ENCODE data around the gene RAB8A.

Gene RAB8A

DNA sequence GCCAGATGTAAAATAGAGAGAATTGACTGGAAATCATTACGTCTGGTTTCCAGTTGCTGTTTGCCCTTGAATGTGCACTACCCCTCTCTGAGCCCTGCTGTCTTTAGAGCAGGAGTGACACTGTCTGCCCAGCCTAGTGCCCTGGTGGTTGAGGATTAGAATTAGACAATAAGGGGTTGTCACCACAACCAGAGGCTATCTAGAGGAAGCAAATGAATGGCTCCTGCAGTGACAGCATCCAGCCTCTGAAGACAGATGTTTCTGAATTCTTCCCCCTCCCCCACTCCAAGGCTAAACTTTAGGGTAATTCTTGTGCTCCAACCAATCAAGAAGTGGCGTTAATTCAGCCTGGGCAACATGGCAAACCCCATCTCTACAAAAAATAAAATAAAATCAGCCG lies 2.0 kb downstream of the RAB8A start:
- no peak for DNase-seq

DNA sequence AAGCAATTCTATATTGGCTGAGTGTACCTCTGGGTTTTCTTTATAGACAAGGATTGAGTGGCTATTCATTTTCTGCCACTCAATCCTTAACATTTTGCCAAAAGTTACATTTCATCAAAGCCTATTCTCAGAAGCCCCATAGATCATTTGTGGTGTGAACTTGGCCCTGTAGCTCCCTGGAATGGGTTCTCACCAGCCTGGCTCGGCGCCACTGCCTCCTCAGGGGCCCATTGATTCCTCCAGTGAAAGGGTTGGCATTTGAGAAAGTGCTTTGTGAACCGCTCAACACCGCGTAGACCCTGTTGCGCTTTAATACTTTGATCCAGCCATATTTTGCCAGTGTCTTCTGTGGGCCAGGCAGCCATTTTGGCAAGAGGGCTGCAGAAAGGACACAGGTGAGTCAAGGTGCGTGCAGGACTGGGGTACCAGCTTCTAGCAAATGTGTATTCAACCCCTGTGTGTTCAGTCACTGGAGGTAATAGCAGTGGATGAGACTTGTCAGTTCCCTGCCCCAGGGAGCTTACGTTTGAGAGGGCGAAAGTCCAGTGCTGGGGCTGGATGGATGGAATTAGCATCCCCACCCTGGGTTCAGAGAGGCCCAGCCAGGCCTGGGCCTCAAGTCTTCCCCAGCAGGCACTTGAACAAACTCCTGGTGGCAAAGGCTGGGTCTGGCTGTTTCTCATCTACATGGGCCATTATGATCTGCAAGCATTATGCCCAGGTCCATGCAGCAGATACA lies 3.8 kb downstream of the RAB8A start:
- DNase-seq: no peak

DNA sequence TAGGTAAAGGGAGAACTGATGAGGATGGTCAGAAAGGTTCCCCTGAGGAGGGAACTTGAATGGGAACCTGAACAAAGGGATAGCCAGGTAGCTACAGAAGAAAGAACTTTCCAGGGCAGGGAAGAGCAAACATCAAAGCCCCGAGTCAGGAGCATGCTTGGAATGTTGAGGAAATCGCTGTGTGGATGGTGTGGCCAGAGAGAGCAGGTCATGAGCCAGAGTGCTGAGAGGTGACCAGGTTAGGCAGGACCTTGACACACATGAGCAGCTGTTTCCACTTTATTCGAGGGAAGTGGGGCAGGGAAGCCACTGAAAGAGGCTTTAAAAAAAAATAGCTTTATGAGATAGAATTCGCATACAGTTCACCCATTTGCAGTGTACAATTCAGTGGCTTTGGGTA lies 4.4 kb downstream of the RAB8A start:
- no peak for DNase-seq

DNA sequence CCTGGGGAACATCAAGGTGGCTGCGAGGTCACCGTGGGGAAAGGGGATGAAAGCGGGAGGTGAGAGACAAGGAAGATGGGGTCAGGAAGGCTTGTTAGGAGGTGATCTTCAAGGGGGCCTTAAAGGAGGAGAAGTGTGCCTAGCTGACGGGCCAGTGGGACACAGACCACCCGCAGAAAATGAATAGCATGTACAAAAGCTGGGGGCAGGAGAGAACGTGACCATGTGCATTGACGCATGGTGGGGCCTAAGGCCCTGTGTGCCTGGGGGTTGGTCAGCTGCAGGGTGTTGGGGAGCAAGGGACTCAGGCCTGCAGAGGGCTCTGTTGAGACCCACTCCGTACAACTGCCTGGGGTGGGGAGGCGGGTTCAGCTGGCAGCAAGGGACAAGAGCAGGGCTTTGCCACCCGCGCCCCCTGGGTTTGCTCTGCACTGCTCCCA lies 5.9 kb downstream of the RAB8A start:
- no peak for DNase-seq

DNA sequence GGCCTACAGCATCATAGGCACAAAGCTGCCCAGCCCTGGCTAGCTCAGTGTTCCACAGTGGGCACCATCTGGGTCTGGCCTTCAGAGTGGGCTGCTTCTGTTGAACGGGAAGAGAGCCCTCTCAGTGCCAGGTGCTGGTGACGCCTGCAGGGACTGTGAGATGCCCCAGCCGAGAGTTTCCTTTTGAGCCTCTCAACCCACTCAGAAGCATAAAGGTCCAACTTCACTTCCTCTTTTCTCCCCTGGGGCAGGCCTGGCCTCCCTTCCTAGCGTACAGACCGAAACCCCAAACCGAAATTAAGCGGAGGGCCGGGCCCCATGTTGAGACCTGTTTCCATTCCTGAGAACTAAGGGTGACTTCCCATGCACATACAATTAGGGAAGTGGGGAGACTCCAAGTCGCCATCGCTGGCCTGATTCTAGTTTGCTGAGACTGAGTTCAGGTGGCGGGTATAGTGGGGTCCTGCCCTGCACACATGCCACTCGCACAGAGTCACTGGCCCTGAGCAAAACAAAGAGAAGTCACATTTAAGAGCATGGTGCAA lies 6.9 kb downstream of the RAB8A start:
- peak; percentile 80 for DNase-seq

DNA sequence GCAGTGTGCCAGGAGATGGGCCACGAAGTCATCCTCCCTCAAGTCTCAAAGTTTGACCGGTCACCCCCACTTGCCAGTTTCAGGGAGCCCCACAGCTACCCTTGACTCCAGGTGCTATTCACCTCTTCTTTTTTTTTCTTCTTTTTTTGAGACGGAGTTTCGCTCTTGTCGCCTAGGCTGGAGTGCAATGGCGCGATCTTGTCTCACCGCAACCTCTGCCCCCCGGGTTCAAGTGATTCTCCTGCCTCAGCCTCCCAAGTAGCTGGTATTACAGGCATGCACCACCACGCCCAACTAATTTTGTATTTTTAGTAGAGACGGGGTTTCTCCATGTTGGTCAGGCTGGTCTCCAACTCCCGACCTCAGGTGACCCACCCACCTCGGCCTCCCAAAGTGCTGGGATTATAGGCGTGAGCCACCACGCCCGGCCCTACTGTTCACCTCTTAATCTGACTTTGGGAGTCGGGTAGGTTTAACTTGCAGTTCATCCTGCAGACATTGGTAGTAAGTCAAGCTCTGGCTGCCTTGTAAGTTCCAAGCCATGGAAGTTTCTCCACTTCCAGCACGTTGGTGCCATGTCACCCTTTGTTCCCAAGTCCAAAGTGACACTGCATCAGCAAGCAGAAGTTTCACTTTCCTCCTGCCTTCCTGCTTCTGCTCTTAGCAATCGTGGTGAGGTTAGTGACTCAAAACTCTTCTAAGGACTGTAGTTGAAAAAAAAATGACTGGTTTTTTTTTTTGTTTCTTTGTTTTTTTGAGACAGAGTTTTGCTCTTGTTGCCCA lies 7.6 kb downstream of the RAB8A start:
- DNase-seq: peak; percentile 47

DNA sequence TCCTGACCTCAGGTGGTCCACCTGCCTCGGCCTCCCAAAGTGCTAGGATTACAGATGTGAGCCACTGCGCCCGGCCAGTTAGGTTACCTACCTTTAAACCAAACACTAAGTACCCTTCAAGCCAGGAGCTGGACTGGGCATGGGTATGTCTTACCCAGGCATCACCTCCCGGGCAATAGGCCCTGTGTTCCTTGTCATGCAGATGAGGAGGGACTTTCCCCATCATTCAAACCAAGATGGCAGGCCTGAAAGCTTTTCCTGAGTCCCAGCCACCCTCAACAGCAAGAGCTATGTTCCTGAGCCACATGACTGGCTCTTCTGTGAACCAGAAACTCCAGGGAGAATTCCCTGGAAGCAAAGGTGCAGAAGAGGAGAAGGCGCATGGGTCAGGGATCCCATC lies 9.5 kb downstream of the RAB8A start:
- no peak for DNase-seq

DNA sequence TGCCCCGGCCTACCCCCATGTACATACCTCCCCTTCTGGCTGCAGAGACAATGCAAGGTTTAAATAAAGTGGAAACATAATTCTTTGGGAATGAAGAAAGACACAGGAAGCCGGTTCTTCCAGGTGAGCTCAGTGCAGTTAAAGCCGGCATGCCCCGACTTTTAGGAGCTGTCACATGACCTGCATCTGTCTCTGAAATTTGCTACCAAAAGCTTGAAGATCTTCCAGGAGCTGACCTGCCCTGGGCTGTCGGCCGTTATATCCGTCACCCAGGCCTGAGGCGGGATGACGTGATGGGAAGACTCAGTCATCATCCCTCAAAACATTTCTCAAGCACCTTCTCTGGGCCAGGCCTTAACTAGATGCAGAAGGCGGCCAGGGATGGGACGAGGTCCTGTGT lies 10.3 kb downstream of the RAB8A start:
- no peak for DNase-seq

DNA sequence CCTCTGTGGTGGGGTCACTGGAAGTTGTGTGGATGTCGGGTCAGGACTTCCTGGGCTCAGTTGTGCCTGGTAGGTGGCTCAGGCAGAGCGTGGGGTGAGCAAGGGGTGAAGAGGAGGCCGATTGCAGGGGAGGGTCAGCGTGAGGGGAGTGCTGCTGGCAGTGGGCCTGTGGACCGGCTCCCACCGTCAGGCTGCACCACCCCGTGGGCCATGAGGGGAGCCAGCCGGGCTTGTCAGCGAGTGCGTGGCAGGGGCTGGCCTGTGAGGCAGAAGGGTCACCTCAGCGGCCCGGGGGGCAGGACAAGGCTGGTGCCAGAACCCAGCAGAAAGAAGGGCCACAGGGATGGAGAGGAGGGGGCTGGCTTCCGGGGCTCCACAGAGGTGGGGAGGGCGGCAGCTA lies 13.3 kb downstream of the RAB8A start:
- DNase-seq: no peak

DNA sequence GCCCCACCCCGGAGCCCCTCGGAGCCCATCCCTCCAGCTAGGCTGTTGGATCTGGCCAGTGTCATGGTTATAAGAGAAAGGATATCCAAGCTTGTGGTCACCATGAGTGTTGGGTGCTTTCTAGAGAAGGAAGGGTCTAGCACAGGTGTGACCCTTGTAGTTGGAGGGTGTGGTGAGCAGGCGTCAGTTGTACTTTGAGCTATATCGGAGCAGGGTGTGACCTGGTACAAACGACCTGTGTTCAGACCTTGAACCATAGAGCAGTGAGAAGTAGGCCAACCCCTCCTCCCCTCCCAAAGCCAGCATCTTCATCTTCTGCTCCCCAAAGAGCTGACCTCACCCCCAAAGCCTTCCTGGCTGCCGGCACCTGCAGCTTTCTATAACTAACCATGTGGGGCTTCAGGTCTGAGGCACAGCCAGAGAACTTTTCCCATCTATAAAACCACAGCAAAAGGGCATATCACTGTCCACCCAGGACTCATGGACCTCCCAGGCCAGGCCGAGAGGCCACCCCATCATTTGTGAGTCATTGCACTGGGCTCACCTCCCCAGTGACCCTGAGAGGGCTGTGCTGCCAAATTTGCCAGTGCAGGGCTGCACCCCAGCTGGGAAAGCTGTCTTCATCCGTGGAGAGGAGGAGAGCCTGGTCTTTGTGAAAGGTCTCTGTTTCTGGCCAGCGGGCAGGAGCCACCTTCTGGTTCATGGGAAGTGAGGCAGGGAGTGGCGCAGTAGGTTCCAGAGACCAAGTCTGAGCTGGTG lies 14.2 kb downstream of the RAB8A start:
- DNase-seq: no peak

DNA sequence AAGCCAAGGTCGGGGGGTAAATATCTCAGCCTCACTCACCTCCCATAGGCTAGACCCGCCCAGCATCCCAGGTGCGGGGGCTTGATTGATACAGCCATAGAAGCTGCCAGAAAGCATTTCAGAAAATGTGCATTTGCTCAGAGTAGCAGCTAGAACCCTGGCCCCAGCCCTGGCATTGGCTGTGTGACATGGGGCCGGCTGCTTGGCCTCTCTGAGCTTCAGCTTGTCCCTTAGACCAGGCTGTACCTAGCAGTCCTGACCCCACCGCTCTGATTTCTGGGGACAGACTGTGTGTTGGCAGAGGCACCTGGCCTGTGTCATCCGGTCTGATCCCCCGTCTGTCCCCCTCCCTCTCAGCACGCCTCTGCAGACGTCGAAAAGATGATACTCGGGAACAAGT lies 15.4 kb downstream of the RAB8A start:
- no peak for DNase-seq

DNA sequence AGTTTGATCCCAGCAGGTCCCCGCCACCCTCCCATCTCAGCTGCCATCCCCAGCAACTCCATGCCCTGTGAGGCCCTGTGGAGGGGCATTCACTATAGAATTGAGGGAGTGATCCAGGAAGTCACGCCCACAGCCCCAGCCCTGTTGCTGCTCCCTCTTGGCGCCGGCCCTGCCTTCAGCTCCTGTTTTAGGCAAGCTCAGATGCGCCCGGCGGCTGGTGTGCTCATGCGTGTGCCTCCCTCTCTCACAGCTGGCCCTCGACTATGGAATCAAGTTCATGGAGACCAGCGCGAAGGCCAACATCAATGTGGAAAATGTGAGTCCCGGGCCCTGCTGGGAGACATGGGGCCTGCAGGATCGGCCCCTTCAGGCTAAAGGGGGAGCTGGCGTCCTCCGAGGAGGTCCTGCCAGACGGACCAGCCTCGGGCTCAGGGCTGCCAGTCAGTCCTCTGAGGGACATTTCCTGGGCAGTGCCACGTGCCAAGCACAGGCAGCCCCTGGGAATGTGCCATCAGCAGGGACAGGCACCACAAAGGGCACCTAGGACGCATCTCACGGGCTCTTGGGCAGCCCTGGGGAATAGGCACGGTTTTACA lies 16.2 kb downstream of the RAB8A start:
- DNase-seq: no peak

DNA sequence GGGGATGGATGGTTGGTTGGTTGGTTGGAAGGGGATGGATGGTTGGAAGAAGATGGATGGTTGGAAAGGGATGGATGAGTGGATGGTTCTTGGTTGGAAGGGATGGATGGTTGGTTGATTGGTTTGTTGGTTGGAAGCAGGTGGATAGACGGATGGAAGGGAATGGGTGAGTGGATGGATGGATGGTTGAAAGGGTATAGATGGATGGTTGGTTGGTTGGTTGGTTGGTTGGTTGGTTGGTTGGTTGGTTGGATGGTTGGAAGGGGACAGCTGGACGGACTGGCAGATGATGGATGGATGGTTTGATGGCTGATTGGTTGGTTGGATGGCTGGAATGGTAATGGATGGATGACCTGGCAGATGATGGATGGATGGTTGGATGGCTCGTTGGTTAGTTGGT lies 20.0 kb downstream of the RAB8A start:
- DNase-seq: no peak

DNA sequence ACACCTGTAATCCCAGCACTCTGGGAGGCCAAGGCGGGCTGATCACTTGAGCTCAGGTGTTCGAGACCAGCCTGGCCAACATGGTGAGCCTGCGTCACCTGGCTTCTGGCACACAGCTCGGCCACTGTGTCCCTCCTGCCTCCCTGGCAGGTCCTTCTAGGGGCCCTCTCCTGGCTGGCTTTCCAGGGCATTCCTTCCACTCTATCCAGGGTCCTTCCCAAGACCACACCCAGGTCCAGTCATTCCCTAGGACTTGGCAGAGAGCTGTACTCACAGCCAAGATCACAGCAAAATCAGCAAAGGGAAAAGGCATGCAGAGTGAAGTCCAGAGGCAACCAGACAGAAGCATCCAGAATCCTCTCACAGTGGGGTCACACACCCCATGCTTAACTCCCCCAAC lies 22.1 kb downstream of the RAB8A start:
- DNase-seq: no peak

DNA sequence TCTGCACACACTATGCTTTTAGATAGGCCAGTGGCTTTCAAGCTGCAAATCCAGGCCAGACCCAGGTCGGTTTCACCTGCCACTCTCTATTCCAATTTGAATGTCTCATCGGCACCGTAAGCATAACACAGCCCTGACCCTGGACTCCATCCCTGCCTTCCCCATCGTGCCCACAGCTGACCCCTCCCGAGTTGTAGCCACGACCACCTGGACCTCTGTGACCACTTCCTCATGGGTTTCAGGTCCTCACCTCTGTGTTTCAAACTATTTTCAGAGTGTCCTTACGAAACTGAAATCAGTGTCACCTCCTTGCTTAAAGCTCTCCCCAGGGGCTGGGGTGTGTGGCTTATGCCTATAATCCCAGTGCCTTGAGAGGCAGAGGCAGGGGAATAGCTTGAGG lies 22.8 kb downstream of the RAB8A start:
- DNase-seq: no peak

DNA sequence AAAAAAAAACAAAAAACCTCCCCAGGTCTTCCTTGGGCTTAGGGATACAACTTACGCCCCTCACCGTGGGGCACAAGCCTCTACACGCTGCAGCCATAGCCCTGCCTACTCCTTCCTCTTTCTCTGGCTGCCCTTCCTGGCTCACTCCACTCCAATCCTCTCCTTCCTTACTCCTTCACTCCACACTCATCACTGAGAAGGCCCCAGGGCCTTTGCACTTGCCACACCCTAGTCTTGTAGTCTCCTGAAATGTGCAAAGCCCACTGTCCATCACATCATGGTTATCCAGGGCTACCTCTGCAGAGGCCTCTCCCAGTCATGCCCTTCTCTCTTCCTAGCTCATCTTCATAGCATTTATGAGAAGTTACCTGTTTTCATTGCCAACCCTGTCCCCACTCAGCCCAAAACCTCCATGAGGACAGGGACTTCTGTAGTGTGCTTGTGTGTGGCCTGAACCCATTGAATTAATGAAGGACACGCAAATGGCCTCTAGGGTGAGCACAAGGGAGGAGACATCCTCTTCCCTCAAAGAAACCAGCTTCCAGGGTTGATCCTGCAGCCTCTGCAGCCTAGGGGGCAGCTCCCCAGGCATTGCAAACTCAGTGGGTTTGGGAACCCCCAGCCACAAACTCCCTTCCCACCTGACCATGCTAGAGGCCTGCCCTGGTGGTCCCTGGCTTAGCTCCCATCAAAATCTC lies 23.9 kb downstream of the RAB8A start:
- no peak for DNase-seq

DNA sequence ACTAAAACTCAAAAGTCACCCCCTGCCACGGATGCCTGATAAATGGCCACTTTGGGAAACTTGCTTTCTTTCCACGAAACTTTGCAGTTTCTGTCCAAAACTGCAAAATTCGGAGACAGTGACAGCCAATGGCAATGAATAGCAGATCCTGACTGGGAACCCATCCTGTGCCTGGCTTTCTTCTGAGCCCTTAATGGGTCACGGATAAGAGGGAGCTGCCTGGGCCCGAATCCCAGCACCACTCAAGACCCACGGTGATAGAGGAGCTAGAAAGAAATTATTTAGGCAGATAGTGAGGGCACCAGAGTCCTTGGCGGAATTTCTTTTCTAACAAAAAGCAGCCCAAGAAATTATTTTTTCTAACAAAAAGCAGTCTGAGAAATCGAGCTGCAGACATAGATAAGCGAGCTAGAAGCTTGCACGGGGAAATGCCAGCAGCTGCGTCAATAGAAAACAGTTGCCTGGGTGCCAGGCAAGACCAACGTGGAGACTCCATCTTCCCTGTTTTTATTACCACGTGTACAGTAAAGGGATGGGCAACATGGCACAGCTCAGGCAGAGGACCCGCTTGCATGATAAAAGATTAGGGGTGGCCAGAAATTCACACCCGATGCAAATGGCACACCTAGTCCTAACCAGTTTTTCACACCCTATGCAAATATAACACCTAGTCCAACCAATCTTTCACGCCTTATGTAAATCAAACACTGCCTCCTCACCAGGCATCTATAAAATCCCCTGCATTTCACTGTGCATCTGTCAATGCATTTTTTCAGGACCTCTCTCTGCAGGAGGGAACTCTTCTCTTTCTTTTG lies 24.7 kb downstream of the RAB8A start:
- no peak for DNase-seq

DNA sequence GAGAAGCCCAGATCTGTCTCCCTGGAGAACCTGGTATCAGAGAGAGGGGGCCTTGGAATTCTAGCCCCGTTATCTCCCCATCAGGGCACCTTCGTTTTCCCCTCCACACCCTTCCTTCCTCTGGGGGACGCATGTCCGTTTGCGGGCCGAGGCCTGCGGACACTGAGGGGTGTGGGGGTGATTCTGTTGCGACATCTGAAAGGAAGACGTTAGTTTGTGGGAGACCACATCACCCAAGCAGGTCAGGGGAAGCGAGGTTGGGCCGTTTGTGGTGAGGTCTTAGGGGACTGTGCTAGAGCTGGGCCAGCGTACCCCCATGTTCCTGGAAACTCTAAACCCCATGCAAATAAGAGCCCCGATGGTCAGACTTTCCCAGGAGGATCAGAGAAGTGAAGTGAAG lies 28.1 kb downstream of the RAB8A start:
- DNase-seq: peak; percentile 48

DNA sequence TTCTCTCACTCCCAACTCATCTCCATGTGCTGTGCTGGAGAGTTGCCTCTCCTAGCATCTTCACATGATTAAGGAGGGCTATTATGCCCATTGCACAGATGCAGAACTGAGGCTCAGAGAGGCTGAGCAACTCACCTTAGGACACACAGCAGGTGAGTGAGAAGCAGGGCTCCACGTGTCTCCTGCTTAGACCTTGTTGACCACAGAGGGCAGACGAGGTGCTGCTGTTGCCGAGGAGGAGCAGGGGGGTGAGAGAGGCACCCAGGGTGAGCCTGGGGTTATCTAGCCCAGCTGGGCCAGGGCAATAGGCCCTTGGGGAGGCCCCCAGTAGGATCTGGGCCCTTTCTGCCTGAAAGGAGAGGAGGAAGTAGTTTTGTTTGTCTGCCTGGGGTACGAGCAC lies 29.4 kb downstream of the RAB8A start:
- DNase-seq: peak; percentile 79

DNA sequence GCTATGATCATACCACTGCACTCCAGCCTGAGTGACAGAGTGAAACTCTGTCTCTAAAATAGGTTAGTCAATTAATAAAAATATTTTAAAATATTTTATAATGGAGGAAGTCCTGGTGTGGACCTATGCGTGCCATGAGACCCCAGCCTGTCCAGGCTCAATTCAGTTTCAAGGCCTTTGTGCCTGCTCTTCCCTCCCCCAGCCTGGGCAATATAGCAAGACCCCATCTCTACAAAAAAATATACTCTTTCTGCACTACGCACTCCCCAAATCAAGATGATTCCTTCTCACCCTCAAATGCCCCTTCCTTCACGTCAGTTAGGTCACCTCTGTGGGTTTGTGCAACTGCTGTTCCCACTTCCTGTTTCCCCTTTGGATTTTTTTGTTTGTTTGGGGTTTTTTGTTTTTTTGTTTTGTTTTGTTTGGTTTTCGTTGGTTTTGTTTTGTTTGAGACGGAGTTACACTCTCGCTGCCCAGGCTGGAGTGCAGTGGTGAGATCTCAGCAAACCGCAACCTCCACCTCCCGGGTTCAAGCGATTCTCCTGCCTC lies 30.4 kb downstream of the RAB8A start:
- no peak for DNase-seq
